GM04504 (cell line): ENCODE data around the gene AP1B1.
A peak's percentile ranks its signal among the peaks of the same experiment; 100 is the strongest.
"Not testable (repeated sequence)": the region's sequence is repeated elsewhere in the genome, so short reads cannot be mapped to it uniquely, and the experiment has no call there.

Experiments
- DNase-seq: peaks from one replicate; pipeline ENCODE4 v3.0.0-alpha.2; 2012; ENCODE audit warnings: low read depth

The AP1B1 gene

GRCh38 chr22:29348956-29349355 is 39.4 kb downstream of the AP1B1 start:
- no peak for DNase-seq

- no peak for DNase-seq
These were observed 40.3 kb downstream of the AP1B1 start for GRCh38 chr22:29348041-29348440.

- DNase-seq = no peak
These were observed 41.7 kb downstream of the AP1B1 start for GRCh38 chr22:29346659-29347058.

GRCh38 chr22:29345932-29346331 is 42.4 kb downstream of the AP1B1 start:
- no peak for DNase-seq

- DNase-seq = not testable (repeated sequence)
These were observed 43.5 kb downstream of the AP1B1 start for GRCh38 chr22:29344889-29345288.

GRCh38 chr22:29344137-29344536 is 44.2 kb downstream of the AP1B1 start:
- peak; percentile 96 for DNase-seq

GRCh38 chr22:29343313-29343805 is 45.0 kb downstream of the AP1B1 start:
- peak; percentile 61 for DNase-seq

- DNase-seq = no peak
These were observed 45.6 kb downstream of the AP1B1 start for GRCh38 chr22:29342577-29343312.

- no peak for DNase-seq
These were observed 46.2 kb downstream of the AP1B1 start for GRCh38 chr22:29342177-29342576.

GRCh38 chr22:29341849-29342127 is 46.6 kb downstream of the AP1B1 start:
- DNase-seq = no peak

- no peak for DNase-seq
These were observed 47.1 kb downstream of the AP1B1 start for GRCh38 chr22:29341056-29341848.

GRCh38 chr22:29340566-29340965 is 47.8 kb downstream of the AP1B1 start:
- DNase-seq = no peak

GRCh38 chr22:29339381-29340235 is 48.8 kb downstream of the AP1B1 start:
- no peak for DNase-seq

GRCh38 chr22:29338398-29338797 is 50.0 kb downstream of the AP1B1 start:
- DNase-seq = no peak

- DNase-seq = no peak
These were observed 50.6 kb downstream of the AP1B1 start for GRCh38 chr22:29337631-29338284.

- no peak for DNase-seq
These were observed 51.4 kb downstream of the AP1B1 start for GRCh38 chr22:29336751-29337490.

GRCh38 chr22:29335656-29336055 is 52.7 kb downstream of the AP1B1 start:
- DNase-seq = no peak

GRCh38 chr22:29334696-29335344 is 53.5 kb downstream of the AP1B1 start:
- DNase-seq = no peak

- no peak for DNase-seq
These were observed 54.2 kb downstream of the AP1B1 start for GRCh38 chr22:29334148-29334547.

- DNase-seq = no peak
These were observed 55.4 kb downstream of the AP1B1 start for GRCh38 chr22:29332886-29333496.
